Measurements from ENCODE around the gene PSTPIP1.

- TF ChIP-seq TBP (IDR thresholded peaks at IDR 0.05; ENCODE audit: low read depth, low read length) (no peak), HDAC2 (IDR thresholded peaks at IDR 0.05; ENCODE audit: borderline replicate concordance in 1 of 2, low read depth in 2 of 2, low read length in 2 of 2) (no peak), SUZ12 (IDR thresholded peaks at IDR 0.05; ENCODE audit: low read length) (no peak), POLR2A (IDR thresholded peaks at IDR 0.05; ENCODE audit: control extremely low read depth in 1 of 2, low read depth in 2 of 2, low read length in 2 of 2) (no peak), SP2 (IDR thresholded peaks at IDR 0.05; ENCODE audit: low read length) (no peak), PHF8 (conservative IDR thresholded peaks at IDR 0.05; ENCODE audit: low read depth, low read length) (no peak), CHD1 (IDR thresholded peaks at IDR 0.05; ENCODE audit: low read depth, low read length) (no peak), CTCF (IDR thresholded peaks at IDR 0.05; ENCODE audit: control extremely low read depth in 1 of 3, insufficient read depth in 1 of 3, low read depth in 1 of 3, low read length in 3 of 3) (no peak), POLR2AphosphoS5 (IDR thresholded peaks at IDR 0.05; ENCODE audit: low read depth, low read length) (no peak)
Observed at GRCh38 chr15:77063249-77063648, 68.3 kb downstream of the PSTPIP1 start.
